PFSK-1 (cell line): ENCODE measurements around the gene IL17D.

ENCODE experiments used
- FOXP2 ChIP-seq: optimal IDR thresholded peaks from 2 replicates; pipeline ENCODE3; 2011; ENCODE audit warnings: borderline replicate concordance, control low read depth, inconsistent platforms; ENCODE audit not compliant: insufficient read depth; ENCODE audit errors: extremely low read length, extremely low read depth
- POLR2AphosphoS5 ChIP-seq: IDR thresholded peaks from 2 replicates; pipeline ENCODE4 v1.6.1; 2012; ENCODE audit warnings: low read depth, mild to moderate bottlenecking, control low read depth, low read length, moderate library complexity
- SIN3A ChIP-seq: IDR thresholded peaks from 2 replicates; pipeline ENCODE4 v1.6.1; 2012; ENCODE audit warnings: mild to moderate bottlenecking, low read length, moderate library complexity, borderline replicate concordance; ENCODE audit not compliant: insufficient read depth
- TAF1 ChIP-seq: IDR thresholded peaks from 2 replicates; pipeline ENCODE4 v1.6.1; 2012; ENCODE audit warnings: low read length, control low read depth, borderline replicate concordance; ENCODE audit not compliant: insufficient read depth
- TF ChIP-seq, protein P1 (sequence below), 2 experiments: IDR thresholded peaks; 2 replicates each; pipeline versions ENCODE4 v1.6.1 to v1.8.0; 2011 to 2012; ENCODE audit warnings: low read depth in 2 of 2, low read length in 2 of 2, control low read depth in 1 of 2, inconsistent platforms in 1 of 2, mild to moderate bottlenecking in 1 of 2, moderate library complexity in 1 of 2; ENCODE audit not compliant: insufficient read depth in 1 of 2

DNA sequence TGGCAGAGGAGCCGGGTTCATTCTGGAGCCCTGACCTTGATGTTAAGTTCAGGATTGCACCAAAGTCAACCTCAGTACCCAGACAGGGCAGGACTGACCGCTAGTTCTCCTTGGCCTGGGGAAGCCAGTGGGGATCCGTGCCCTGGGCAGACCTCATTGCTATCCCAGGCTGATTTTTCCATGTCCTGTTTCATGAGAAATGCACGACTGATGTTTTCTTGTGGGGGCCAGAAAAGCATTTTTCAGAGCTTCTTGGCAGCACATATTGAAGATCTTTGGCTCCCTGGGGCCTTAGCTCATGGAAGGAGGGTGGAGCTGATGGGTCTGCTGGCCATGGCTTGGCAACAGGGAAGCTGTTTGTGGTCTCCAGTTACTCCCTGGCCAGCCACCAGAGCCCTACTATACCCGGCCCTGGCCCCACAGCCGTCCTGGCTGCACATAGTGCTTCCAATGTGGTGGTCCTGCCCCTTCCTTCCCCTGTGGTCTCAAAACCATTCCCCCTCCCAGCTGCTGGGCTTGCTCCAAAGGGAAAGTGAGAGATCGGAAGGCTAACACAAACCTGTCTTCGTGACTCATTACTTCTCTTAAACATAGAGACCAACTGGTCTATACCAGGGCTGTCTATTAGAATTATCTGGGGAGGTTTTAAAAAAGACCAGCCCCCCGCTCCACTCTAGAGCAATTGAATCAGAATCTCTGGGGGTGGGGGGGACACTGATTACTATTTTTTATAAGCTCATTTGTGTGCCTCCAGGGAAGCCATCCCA is 11.2 kb downstream of the IL17D start:
- TF ChIP-seq SIN3A (no peak), POLR2AphosphoS5 (no peak), TAF1 (no peak), FOXP2 (no peak)
- TF ChIP-seq, protein P1, sequence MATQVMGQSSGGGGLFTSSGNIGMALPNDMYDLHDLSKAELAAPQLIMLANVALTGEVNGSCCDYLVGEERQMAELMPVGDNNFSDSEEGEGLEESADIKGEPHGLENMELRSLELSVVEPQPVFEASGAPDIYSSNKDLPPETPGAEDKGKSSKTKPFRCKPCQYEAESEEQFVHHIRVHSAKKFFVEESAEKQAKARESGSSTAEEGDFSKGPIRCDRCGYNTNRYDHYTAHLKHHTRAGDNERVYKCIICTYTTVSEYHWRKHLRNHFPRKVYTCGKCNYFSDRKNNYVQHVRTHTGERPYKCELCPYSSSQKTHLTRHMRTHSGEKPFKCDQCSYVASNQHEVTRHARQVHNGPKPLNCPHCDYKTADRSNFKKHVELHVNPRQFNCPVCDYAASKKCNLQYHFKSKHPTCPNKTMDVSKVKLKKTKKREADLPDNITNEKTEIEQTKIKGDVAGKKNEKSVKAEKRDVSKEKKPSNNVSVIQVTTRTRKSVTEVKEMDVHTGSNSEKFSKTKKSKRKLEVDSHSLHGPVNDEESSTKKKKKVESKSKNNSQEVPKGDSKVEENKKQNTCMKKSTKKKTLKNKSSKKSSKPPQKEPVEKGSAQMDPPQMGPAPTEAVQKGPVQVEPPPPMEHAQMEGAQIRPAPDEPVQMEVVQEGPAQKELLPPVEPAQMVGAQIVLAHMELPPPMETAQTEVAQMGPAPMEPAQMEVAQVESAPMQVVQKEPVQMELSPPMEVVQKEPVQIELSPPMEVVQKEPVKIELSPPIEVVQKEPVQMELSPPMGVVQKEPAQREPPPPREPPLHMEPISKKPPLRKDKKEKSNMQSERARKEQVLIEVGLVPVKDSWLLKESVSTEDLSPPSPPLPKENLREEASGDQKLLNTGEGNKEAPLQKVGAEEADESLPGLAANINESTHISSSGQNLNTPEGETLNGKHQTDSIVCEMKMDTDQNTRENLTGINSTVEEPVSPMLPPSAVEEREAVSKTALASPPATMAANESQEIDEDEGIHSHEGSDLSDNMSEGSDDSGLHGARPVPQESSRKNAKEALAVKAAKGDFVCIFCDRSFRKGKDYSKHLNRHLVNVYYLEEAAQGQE (IDR thresholded peaks at IDR 0.05; ENCODE audit: insufficient read depth in 1 of 2, low read depth in 2 of 2, low read length in 2 of 2): no peak
